Occipital lobe (tissue), 2 donors: ENCODE measurements around the gene GCC1. TPM values are rescaled to one million over a fixed set of nuclear protein-coding genes. Genes with fewer than 3 reads are reported as not detected.
A peak's percentile ranks its signal among the peaks of the same experiment; 100 is the strongest.
"Not testable (repeated sequence)": the region's sequence is repeated elsewhere in the genome, so short reads cannot be mapped to it uniquely, and the experiment has no call there.

Experiments used
- DNase-seq: peaks from one replicate; lab custom pipeline; 2025; lab: John Stamatoyannopoulos, UW
- total RNA-seq: library from RNA; depleted of rRNA; stranded (reverse); fragments of >200 nt; gene quantifications from one replicate; pipeline ENCODE4 v1.2.3, GENCODE V29; 2014

The GCC1 gene
- total RNA-seq, 1 donor from 2014 or later = 12.6 TPM

GRCh38 chr7:127588697-127589482 is 3.5 kb upstream of the GCC1 start:
- DNase-seq = peak; percentile 38

- DNase-seq = peak; percentile 88
Observed at GRCh38 chr7:127588019-127588696, 2.8 kb upstream of the GCC1 start, which contains the start of gene ARF5. Gene ARF5 (plus strand): TSS chr7:127588411. CDS start chr7:127588499, 88 bp downstream.

DNA sequence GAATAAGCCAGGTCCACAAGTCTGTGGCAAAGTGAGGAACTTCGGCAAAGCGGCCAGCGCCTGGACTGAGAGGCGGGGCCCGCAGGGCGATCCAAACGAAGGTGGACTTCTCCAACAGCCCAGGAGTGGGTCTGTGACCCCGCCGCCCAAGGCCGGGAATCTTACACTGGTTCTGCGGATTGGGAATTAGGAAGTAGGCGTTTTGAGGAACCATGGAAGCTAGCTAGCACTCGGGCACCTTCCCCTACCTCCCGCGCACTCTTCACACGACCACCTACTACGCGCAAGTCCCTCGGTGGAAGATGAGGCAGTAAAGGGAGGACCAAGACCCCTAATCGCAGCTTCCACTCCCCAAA is 2.2 kb upstream of the GCC1 start:
- DNase-seq = no peak

DNA sequence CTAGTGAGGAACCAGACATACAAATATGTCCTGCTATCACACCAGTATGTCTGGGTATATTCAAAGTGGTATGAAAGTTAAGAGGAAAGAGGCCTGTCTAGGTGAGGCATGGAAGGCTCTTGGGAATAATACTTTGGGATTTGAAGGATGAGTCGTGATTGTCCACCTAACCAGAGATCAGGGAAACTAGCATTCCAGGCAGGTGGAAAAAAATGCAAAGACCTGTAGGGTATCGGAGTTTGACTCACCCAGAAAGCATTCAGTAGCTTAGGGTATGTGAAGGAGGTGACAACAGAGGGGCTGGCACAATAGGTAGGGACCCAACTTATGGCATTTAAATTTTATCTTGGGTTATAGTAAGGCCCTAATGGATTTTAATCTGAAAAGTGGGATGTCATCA is 950 bp upstream of the GCC1 start:
- no peak for DNase-seq

DNA sequence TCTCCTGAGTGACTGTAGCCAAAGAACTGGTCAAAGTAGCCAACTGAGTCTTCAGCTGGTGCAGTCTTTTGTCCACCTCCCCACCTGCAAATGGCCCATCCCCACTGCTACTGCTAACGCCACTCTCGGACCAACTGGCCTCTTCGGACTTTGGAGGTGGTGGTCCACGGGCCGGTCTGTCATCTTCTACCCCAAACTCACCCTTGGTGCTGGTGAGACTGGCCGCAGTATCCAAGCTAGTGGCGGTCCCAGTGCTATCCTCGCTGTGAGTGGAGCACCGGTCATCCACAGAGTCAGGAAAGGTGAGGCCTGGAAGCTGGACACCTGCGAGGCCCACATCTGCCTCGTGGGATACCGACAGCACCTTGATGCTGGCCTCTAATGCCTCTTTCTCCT is 750 bp downstream of the GCC1 start:
- no peak for DNase-seq

- DNase-seq = no peak
Observed at GRCh38 chr7:127582361-127582760, 3.0 kb downstream of the GCC1 start.

DNA sequence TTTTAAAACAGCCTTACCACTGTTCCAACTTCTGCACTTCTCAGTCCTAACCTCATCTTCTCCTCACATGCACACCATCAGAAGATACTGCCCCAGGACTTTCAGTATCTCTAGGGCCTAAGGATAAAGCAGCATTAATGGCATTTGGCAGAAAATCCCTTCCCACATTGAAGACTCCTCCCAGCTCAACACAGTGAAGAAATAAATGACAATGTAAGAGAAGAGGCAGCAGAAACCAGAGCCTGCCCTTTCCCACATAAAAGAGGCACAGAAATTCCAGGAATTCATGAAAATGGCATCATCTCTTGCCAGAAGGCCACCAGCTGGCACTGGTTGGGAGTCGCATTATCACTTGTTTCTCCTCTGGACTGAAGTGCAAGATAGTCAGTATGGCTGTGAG is 3.7 kb downstream of the GCC1 start:
- DNase-seq = no peak

- no peak for DNase-seq
Observed at GRCh38 chr7:127580612-127581011, 4.8 kb downstream of the GCC1 start.

- DNase-seq = no peak
Observed at GRCh38 chr7:127578711-127579275, 6.6 kb downstream of the GCC1 start.

- DNase-seq = no peak
Observed at GRCh38 chr7:127578036-127578684, 7.2 kb downstream of the GCC1 start.

GRCh38 chr7:127571741-127572505 is 13.5 kb downstream of the GCC1 start:
- DNase-seq = no peak

DNA sequence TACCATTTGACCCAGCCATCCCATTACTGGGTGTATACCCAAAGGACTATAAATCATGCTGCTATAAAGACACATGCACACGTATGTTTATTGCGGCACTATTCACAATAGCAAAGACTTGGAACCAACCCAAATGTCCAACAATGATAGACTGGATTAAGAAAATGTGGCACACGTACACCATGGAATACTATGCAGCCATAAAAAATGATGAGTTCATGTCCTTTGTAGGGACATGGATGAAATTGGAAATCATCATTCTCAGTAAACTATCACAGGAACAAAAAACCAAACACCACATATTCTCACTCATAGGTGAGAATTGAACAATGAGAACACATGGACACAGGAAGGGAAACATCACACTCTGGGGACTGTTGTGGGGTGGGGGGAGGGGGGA is 17.4 kb downstream of the GCC1 start:
- DNase-seq = not testable (repeated sequence)

- DNase-seq = no peak
Observed at GRCh38 chr7:127566242-127566641, 19.2 kb downstream of the GCC1 start.

DNA sequence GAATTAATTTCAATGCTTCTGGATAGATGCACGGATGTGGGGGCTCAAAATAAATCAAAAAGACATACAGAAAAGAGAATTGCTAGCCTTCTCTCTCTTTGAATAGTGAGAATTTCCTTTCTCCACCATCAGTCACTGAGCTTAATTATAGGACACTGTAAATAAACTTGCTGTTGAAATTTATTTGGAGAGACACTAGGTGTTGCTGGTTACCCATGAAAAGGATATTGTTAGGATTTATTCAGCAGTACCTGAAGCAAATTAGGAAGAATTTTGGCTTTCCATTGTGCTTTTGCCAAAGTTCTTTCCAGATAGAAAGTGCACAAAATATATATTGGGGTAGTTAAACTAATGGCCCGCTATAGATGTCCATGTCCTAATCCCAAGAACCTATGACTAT is 27.6 kb downstream of the GCC1 start:
- DNase-seq = no peak

GRCh38 chr7:127556404-127556803 is 29.0 kb downstream of the GCC1 start:
- no peak for DNase-seq

DNA sequence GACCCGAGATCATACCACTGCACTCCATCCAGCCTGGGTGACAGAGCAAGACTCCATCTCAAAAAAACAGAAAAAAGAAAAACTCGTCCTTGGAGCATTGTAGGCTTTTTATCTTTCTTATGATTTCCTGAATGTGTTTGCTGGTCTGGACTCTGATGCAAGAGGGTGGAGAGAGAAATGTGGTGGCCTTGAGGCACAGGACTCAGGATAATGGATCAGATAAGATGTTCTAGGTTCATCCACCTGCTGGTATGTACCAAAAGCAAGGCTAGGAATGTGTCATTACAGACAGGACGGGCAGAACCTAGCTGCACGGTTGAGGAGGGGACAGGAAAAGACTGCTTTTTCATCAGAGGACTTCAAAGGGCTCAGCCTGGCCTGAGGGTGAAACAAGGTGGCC is 33.5 kb downstream of the GCC1 start:
- DNase-seq = no peak

GRCh38 chr7:127550247-127550646 is 35.1 kb downstream of the GCC1 start:
- no peak for DNase-seq

DNA sequence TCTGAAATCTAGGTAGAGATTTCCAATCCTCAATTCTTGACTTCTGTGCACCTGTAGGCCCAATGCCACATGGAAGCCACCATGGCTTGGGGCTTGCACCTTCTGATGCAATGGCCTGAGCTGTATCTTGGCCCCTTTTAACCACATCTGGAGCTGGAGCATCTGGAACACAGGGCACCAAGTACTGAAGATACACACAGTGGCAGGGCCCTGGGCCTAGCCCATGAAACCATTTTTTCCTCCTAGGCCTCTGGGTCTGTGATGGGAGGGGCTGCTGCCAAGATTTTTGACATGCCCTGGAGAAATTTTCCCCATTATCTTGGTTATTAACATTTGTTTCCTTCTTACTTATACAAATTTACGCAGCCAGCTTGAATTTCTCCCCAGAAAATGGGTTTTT is 39.1 kb downstream of the GCC1 start:
- DNase-seq = no peak

- DNase-seq = no peak
Observed at GRCh38 chr7:127541548-127541947, 43.8 kb downstream of the GCC1 start.

DNA sequence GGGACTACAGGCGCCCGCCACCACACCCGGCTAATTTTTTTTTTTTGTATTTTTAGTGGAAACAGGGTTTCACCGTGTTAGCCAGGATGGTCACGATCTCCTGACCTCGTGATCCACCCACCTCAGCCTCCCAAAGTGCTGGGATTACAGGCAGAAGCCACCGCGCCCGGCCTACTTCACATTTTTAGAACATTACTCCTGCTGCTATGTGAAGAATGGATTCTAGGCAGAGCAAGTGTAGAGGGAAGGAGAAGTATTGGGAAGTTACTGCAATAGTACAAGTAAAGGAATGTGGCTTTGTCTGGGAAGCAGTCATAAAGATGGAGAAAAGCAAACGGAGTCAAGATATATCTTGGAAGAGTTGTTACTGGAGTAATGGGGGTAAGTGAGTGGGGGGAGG is 44.9 kb downstream of the GCC1 start:
- DNase-seq = not testable (repeated sequence)

DNA sequence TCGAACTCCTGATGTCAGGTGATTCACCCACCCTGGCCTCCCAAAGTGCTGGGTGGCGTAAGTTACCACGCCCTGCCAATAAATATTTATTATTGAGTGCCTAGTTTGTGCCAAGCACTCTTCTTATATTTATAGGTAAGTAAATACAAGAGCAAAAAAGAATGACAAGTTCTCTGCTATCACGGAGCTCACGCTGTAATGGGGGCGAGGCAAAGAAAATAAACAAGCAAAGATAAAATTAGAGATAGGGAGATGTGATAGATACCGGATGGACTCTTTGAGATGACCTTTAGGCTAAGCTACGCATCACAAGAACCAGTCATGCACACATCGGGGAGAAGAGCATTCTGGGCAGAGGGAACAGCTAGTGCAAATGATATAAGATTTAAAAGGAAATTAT is 46.3 kb downstream of the GCC1 start:
- DNase-seq = no peak

GRCh38 chr7:127536741-127537140 is 48.7 kb downstream of the GCC1 start:
- DNase-seq = peak; percentile 3
